HG02885 (cell line): ENCODE measurements around the gene RNF225.
"Not testable (repeated sequence)": the region's sequence is repeated elsewhere in the genome, so short reads cannot be mapped to it uniquely, and the experiment has no call there.

Experiments used
- ATAC-seq: cut with Tn5 transposase; IDR thresholded peaks from one replicate; pipeline ENCODE4 v1.9.1; 2021; ENCODE audit warnings: mild to moderate bottlenecking; ENCODE audit not compliant: unreplicated experiment, poor library complexity

The RNF225 gene

DNA sequence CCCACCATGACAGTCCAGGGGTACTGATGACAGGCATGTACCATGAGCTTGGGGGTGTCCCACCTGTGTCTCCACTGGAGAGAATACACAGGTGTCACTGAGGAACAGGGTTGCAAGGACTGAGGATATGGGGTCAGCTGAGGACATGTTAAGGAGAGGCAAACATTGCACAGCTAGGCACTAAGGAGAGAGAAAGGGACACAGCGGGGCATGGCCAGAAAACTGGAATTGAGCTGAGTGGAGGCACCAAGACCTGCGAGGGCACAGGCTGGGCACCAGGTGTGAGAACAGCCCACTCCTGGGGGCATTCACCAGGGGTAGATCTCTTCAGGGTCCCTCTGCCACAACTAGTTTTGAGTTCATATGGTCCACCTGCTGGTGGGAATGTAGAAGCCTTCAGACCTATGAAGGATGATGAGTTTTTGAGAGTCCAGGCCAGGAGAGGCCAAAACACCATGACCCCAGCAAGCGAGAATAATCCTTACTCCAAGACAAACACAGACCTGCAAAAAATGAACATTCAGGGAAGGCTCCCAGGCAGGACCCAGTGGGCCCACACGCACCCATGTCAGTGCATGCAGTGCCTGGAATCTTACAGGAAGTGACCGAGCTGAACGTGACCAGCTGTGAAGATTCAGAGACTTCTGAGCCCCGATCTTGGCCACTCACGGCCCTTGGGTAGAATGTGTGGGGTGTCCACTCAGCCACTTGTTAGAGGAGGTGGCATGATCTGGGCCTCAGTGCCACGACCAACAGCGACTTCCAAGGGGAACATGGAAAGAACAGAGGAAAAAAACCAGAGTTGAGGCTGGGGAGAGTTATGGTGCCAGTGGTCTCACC lies 11.6 kb downstream of the RNF225 start:
- no peak for ATAC-seq

DNA sequence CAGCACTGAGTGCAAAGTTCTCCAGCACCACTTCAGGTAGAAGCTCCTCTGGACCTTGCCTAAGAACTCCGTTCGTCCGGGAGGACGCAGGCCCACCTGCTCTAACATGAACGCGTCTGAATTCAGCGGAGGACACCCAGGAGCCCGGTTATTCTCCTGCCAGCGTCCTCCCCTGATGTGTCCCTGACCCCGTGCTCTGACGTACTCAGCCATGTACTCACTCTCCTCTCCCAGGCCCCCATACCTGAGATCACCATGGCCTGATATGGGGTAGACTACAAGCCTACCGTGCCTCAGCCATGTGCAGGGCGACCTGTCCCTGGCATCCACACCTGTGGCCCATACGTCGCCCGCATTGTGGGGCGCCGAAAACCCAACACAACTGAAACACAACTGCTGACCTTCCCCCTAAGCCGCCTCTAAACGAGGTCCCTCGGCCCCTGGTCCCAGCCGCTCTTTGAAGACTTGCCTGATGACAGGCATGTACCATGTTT lies 12.2 kb downstream of the RNF225 start:
- ATAC-seq, result no peak

DNA sequence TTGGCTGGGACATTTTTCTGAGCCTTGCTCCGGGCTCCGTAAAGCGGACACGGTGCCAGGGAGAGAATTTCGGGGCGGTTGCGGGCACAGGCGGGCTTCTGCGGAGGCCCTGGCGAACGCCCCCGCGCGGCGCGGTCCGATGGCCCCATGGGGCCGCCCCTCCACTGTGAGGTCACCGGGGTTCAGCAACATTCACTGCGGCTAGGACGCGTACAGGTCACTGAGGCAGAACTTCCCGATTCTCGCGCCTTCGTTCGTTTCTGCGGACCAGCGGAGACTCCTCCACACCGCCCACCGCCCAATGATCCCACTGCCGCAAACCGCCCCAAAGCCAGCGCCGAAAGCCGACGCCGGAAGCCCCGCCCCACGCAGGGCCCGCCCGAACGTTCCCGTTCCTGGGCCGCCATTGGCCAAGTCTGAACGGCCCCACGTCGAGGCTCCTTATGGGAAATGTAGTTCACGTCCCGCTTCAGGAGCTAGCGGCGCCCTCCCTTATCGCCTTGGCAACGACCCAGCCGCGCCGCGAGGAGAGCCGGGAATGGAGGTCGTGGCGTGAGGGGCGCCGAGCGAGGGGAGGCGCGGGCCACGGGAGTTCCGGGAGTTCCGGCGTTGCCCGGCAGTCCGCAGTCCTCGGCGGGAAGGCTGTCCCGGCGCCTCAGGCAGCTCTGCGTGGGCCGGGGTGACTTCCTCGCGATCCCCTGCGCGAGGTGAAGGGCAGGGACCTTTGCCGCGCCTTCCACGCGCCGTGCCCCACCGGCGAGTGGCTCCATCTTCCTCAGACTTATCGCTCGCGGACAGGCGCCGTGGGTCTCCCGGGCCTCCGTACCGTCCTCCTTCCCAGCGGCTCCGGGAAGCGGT lies 12.9 kb downstream of the RNF225 start, which contains the start of gene ZNF584:
ZNF584 (plus strand) TSS at position 498 of the 858 bp plus-strand sequence. CDS start 499 bp downstream, outside the sequence.
- peak; percentile 92 for ATAC-seq

DNA sequence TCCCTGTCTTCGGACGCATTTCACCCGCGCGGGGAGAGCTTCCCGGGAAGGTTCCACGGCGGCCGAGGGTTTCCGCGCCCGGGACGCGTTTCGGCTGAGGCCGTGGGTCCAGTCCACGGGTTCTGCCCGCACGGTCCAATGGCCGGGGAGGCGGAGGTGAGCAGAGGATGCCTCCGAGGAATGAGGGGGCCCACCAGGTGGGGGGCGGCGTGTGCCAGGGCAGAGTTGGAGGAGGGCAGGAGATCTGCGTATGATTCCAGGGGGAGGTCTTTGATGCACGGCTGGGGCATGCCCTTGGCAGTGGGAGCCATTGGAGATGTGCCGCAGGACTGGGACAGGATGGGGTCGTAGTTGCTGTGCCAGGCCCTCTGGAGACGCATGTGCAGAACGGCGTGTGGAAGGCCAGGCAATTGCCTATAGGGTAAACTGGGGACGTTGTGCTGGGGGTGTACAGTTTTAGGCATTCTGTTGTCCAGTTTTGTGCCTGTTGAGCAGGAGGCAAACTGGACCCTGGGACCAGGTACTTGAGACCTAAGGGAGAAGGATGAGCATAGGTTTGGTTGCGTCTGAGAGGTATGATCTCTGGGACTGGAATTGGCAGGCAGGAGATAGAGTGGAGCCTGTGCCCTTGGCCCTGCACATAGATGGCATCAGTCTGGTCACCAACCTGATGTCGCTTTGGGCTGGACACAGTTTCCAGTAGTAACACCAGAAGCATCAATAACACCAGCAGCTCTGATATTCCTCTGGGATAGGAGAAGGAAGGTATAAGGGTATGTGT lies 13.7 kb downstream of the RNF225 start:
- peak; percentile 22 for ATAC-seq

DNA sequence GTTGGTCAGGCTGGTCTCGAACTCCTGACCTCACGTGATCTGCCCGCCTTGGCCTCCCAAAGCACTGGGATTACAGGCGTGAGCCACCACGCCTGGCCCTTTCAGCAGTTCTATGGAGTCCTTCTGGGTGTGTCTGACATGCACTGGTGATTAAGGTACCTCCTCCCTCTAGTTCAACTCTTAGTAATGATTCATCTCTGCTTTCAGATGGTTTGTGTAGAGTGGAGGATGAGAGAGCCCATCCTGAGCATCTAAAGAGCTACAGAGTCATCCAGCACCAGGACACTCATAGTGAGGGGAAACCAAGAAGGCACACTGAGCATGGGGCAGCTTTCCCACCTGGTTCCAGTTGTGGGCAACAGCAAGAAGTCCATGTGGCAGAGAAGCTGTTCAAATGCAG lies 21.1 kb downstream of the RNF225 start:
- no peak for ATAC-seq

DNA sequence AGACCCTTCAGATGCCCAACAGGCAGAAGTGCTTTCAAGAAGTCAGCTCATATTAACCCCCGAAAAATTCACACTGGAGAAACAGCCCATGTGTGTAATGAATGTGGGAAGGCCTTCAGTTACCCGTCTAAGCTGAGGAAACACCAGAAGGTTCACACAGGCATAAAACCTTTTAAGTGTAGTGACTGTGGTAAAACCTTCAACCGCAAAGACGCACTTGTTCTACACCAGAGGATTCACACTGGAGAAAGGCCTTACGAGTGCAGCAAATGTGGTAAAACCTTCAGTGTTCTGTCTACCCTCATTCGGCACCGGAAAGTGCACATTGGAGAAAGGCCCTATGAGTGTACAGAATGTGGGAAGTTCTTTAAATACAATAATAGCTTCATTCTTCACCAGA lies 21.6 kb downstream of the RNF225 start:
- no peak for ATAC-seq

DNA sequence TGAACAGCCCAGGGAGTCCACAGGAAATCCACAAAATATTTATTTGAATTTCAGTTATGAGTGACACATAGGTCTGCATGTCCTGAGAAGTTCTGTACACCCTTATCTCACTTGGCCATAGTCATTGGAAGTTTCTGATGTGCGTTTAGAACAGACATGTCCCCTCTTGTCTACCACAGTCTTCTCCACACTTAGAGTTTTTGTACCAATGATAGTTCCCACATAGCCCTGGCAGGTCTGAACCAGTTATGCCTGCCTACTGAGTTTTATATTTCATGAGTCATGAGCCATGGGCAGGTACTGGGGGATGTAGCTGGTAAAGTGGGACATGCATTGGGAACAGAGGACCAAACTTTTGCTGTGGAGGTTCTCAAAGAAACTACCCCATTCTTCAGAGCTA lies 33.2 kb downstream of the RNF225 start:
- no peak for ATAC-seq

DNA sequence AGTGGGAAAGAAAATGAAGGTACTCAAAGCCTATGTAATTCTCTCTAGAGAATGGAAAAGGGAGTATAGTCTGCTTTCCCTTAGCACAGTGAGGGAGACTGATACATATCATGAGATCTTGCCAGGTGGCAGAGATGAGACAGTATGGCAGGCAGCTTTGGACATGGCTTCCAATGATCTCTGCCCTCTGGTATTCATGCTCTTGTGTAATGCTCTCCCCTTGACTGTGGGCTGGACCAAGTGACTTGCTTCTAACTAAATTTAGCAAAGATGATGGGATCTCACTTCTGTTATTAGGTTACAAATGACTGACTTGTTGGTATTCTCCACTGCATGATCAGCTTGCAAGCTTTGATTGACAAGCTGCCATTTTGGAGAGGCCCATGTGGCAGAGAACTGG lies 34.3 kb downstream of the RNF225 start:
- no peak for ATAC-seq

DNA sequence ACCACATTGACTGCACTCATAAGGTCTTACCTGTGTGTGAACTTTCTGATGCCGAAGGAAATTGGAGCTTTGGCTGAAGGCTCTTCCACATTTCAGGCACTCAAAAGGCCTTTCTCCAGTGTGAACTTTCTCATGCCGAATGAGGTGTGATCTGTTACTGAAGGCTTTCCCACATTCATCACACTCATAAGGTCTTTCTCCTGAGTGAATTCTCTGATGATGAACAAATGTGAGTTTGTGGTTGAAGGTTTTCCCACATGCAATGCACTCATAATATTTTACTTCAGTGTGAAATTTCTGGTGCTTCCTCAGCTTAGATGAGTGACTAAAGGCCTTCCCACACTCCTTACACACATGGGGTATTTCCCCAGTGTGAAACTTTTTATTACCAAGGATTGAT lies 38.8 kb downstream of the RNF225 start:
- ATAC-seq, result no peak

DNA sequence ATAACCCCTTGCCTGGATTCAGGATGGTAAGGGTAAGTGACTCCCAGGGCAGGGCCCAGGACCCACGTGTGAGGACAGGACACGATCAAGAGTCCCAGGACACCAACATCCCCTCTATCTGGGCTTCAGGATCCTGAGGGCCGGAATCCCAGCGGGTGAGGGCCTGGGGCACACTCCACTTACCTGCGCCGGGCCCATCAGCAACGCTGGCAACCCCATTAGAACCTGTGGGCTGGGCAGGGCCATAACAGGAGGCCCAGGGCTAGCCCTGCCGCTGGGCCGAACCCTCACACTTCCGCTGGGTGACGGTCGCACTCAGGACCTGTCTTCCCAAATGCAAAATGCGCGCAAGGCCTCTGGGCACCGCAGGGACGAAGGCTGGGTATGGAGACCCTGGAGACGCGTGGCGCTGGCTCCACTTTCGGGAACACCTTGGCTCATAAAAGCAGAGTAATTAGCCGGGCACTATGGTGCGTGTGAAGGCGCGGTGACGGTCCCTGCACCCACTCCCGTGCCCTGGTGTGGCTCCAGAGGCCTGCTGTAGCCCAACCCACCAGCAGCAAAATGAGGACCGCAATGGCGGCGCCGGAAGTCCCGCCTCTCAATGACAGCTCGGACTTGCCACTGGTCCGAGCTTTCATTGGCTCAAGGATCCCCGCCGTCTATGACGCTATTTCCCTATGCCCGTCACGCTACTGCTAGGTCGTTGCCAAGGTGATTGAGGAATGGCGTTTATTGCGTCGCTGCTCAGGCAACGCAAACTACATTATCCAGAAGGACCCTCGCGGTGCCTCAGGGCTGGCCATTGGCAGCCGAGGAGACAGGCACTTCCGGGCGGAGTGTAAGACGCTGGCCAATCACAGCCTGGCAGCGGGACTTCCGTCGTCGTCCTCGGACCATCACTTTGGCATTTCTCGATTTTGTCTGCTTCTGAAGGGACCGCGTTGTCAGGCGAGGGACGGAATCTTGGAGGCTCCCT lies 44.4 kb downstream of the RNF225 start, which contains the start of gene ZNF132:
ZNF132 (minus strand) TSS at position 578 of the 979 bp plus-strand sequence; CDS start at position 246, 332 bp downstream.
- ATAC-seq, result peak; percentile 95

DNA sequence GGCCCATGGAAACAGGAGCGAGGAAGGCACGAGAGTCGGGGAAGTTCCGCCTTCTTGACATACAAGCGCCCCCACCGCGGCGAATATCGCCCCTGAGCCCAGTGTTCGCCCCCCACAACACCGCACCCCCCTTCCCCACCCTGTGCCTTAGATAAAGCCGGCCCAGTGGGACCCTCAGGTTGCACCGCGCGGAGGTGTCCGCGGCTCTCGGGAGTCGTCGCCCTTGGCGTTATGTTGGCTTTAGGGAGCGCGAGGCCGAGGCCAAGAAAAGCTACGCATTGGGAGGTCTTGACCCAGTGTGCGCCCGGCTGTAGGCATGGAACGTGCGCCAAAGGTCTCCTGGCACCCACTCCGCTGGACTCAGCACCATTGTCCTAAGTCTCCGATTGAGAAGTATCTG lies 45.1 kb downstream of the RNF225 start:
- no peak for ATAC-seq

DNA sequence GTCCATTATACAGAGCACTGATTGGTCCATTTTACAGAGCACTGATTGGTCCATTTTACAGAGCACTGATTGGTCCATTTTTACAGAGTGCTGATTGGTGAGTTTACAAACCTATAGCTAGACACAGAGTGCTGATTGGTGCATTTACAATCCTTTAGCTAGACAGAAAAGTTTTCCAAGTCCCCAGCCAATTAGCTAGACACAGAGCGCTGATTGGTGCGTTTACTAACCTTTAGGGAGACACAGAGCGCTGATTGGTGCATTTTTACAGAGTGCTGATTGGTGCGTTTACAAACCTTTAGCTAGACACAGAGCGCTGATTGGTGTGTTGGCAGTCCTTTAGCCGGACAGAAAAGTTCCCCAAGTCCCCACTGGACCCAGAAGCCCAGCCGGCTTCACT lies 47.5 kb downstream of the RNF225 start:
- ATAC-seq, result not testable (repeated sequence)
